ENCODE measurements around the gene NUP107.
"Not testable (repeated sequence)": the region's sequence is repeated elsewhere in the genome, so short reads cannot be mapped to it uniquely, and the experiment has no call there.

The NUP107 gene

GRCh38 chr12:68674376-68674775, 12.4 kb upstream of the NUP107 start:
- H3K4me3 ChIP-seq (ENCODE audit: low read length), result no peak overlapping the region
- no peak for DNase-seq (ENCODE audit: low read depth)
- no peak for TF ChIP-seq CTCF (conservative IDR thresholded peaks at IDR 0.05; ENCODE audit: low read length)

- peak; percentile 60 for DNase-seq (ENCODE audit: low read depth)
- TF ChIP-seq CTCF (conservative IDR thresholded peaks at IDR 0.05; ENCODE audit: low read length), result no peak
- H3K4me3 ChIP-seq (ENCODE audit: low read length), result no peak overlapping the region
Observed at GRCh38 chr12:68675101-68675842, 11.5 kb upstream of the NUP107 start.

- not testable (repeated sequence) for DNase-seq (ENCODE audit: low read depth); H3K4me3 ChIP-seq (ENCODE audit: low read length)
Observed at GRCh38 chr12:68676854-68677253, 9.9 kb upstream of the NUP107 start.

GRCh38 chr12:68686262-68686594, 550 bp upstream of the NUP107 start:
- no peak for DNase-seq (ENCODE audit: low read depth)
- H3K4me3 ChIP-seq (ENCODE audit: low read length), result peak overlapping the region; percentile 83
- TF ChIP-seq CTCF (conservative IDR thresholded peaks at IDR 0.05; ENCODE audit: low read length), result no peak

GRCh38 chr12:68695454-68695853, 8.7 kb downstream of the NUP107 start:
- no peak for DNase-seq (ENCODE audit: low read depth)

GRCh38 chr12:68699486-68699885, 12.7 kb downstream of the NUP107 start:
- DNase-seq (ENCODE audit: low read depth), result no peak
- H3K4me3 ChIP-seq (ENCODE audit: low read length), result no peak overlapping the region
- no peak for TF ChIP-seq CTCF (conservative IDR thresholded peaks at IDR 0.05; ENCODE audit: low read length)

More at GRCh38 chr12:68695454-68695853, 8.7 kb downstream of the NUP107 start:
- no peak for TF ChIP-seq CTCF (conservative IDR thresholded peaks at IDR 0.05; ENCODE audit: low read length)
- no peak overlapping the region for H3K4me3 ChIP-seq (ENCODE audit: low read length)

- TF ChIP-seq CTCF (conservative IDR thresholded peaks at IDR 0.05; ENCODE audit: low read length), result no peak
- DNase-seq (ENCODE audit: low read depth), result no peak
- H3K4me3 ChIP-seq (ENCODE audit: low read length), result no peak overlapping the region
Observed at GRCh38 chr12:68727776-68728175, 41.0 kb downstream of the NUP107 start.
